GM12801 (cell line): ENCODE data around the gene CEACAM18.

ENCODE experiments used
- TF ChIP-seq, protein P1 (sequence below): IDR thresholded peaks from one replicate; pipeline ENCODE4 v1.5.1; 2011; ENCODE audit warnings: control low read depth; ENCODE audit not compliant: insufficient read length; ENCODE audit errors: extremely low read depth

Gene CEACAM18

GRCh38 chr19:51473009-51473707, 5.2 kb upstream of the CEACAM18 start:
- TF ChIP-seq, protein P1, sequence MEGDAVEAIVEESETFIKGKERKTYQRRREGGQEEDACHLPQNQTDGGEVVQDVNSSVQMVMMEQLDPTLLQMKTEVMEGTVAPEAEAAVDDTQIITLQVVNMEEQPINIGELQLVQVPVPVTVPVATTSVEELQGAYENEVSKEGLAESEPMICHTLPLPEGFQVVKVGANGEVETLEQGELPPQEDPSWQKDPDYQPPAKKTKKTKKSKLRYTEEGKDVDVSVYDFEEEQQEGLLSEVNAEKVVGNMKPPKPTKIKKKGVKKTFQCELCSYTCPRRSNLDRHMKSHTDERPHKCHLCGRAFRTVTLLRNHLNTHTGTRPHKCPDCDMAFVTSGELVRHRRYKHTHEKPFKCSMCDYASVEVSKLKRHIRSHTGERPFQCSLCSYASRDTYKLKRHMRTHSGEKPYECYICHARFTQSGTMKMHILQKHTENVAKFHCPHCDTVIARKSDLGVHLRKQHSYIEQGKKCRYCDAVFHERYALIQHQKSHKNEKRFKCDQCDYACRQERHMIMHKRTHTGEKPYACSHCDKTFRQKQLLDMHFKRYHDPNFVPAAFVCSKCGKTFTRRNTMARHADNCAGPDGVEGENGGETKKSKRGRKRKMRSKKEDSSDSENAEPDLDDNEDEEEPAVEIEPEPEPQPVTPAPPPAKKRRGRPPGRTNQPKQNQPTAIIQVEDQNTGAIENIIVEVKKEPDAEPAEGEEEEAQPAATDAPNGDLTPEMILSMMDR: peak; percentile 58

DNA sequence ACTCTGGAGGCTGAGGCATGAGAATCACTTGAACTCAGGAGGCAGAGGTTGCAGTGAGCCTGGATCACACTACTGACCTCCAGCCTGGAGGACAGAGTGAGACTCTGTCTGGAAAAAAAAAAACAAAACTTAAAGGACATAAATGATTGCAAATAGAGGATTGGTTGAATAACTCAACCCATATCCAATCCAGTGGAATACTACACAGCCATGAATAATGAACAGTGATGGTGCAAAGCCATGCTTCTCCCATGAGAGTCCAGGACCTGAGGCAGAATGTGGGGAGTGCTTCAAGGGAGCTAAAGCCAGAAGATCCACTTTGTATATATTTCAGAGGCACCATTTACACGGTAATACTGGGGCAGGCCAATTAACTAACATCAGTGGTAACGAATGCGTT, 2.2 kb upstream of the CEACAM18 start:
- TF ChIP-seq, protein P1: no peak

DNA sequence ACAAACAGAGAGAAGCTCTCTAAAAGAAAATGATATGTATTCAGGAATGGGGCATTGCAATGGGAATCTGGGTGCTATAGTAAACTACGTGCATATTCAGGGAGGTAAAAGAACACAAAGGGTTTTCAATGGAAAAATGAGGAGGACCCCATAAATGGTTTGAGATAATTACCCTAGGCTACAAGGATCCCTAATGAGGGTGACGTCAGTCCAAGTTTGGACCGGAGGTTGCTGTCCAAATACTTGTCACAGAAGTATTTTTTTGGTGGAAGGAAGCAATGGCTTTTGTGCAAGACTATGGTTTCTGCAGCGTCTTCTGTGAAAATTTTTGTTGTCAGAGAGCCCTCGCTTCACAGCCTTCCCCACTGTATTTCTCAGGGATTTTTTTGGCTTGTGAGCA, 995 bp upstream of the CEACAM18 start:
- TF ChIP-seq, protein P1: no peak

DNA sequence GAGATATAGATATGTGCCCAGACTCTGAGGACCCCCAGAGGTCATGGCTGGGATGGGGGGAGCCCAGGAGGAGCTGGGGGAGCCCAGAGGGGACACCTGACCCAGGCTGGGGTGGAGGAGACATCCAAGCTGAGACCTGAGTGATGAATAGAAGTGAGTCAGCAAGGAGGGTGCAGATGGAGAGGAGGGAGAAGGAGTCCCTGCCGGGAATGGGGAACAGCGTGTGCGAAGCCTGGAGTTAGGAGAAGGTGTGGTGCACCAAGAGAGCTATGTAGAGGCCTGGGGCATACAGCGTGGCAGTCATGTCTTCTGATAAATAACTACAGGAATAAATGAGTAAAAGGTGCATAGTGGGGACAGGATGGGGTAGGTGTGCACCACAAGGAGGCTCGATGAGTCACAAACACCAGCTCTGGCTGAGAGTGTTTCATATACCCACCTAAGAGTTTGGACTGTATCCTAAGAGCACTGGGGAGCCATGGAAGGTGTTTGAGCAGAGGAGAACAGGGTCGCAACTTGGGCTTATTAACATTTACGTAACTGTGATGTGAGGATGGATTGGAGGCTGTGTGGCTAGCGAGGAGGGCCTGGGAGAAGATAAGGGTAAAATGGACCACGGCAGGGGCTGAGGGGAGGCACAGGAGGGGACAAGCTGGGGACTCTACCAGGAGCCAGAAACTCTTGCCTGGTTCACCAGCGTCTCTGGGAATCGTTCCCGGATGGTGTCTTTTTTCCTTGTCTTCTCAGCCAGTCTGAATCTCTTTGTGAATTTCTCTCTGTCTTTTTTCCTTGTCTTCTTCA, 1.4 kb downstream of the CEACAM18 start:
- TF ChIP-seq, protein P1: no peak

DNA sequence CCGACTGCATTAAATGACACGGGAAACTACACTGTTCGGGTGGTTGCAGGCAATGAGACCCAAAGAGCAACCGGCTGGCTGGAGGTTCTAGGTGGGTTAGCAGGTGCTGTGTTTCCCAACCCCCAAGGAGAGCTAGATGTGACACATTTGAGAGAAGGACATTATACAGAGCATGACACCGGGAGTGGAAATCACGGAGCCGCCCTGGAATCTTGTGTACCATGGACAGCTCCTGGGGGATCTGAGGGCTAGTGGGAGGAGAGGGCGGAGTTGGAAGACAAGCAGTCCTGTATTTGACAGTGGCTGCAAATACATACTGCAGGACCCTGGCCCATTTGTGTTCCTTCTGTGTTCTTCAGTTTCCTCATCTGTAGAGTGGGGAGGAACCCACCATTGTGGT, 2.3 kb downstream of the CEACAM18 start:
- TF ChIP-seq, protein P1: no peak

GRCh38 chr19:51485960-51486660, 7.8 kb downstream of the CEACAM18 start:
- TF ChIP-seq, protein P1: no peak

DNA sequence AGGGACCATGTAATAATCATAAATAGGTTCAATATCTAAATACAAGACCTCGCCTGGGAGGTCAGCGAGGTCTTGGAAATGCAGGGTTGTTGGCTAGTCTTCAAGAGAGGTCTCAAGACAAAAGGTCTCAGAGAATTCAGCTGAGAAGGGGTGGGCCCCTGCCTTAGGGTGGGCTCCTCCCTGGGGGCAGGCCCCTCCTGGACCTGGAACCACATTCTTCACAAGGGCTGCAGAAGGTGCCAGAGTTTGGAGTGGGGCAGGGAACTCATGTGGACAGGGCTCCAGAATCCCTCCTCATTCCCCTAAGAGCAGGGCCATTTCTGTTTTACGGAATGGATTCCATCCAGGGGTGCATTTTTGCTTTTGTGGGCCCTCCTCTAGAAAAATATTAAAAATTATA, 10.2 kb downstream of the CEACAM18 start:
- TF ChIP-seq, protein P1: no peak
